SK-N-SH treated with all-trans-retinoic acid at 6 μM for 48 hours (cell line): ENCODE measurements around the gene FRMD4B.

Experiments
- ATAC-seq: fragments of 200-7000 bp; cut with Tn5 transposase; 3 replicates; pipeline ENCODE4 v1.9.1; 2020; ENCODE audit warnings: mild to moderate bottlenecking, moderate library complexity
- ARNTL ChIP-seq: fragments of 450-650 bp; formaldehyde crosslinking; IDR thresholded peaks from 2 replicates; pipeline ENCODE4 v1.5.0; 2020; ENCODE audit warnings: low read depth, mild to moderate bottlenecking, moderate library complexity, borderline replicate concordance
- BACH2 ChIP-seq: fragments of 250-450 bp; sonication (Bioruptor Pico); IDR thresholded peaks from 2 replicates; pipeline ENCODE4 v1.9.0; 2021; ENCODE audit warnings: mild to moderate bottlenecking, borderline replicate concordance
- CSDC2 ChIP-seq: fragments of 250-450 bp; sonication (Bioruptor Pico); IDR thresholded peaks from 2 replicates; pipeline ENCODE4 v1.5.0; 2020; ENCODE audit warnings: mild to moderate bottlenecking, moderate library complexity
- ESRRG ChIP-seq: fragments of 250-450 bp; sonication (Bioruptor Pico); IDR thresholded peaks from 2 replicates; pipeline ENCODE4 v1.6.1; 2021; ENCODE audit warnings: mild to moderate bottlenecking
- GLIS3 ChIP-seq: fragments of 250-450 bp; sonication (Bioruptor Pico); IDR thresholded peaks from 2 replicates; pipeline ENCODE4 v1.5.0; 2020; ENCODE audit warnings: mild to moderate bottlenecking, moderate library complexity
- ISL1 ChIP-seq: fragments of 250-450 bp; sonication (Bioruptor Pico); IDR thresholded peaks from 2 replicates; pipeline ENCODE4 v2.1.2; 2022; ENCODE audit warnings: mild to moderate bottlenecking, moderate library complexity
- OSR1 ChIP-seq: fragments of 250-450 bp; sonication (Bioruptor Pico); IDR thresholded peaks from 2 replicates; pipeline ENCODE4 v1.8.0; 2022; ENCODE audit warnings: moderate library complexity, mild to moderate bottlenecking, inconsistent platforms
- PPARA ChIP-seq: fragments of 250-450 bp; sonication (Bioruptor Pico); IDR thresholded peaks from 2 replicates; pipeline ENCODE4 v1.5.0; 2020; ENCODE audit warnings: mild to moderate bottlenecking, borderline replicate concordance
- RARB ChIP-seq: fragments of 250-450 bp; sonication (Bioruptor Pico); IDR thresholded peaks from 2 replicates; pipeline ENCODE4 v1.8.0; 2021; ENCODE audit warnings: mild to moderate bottlenecking, moderate library complexity
- SNAI2 ChIP-seq: fragments of 250-450 bp; sonication (Bioruptor Pico); IDR thresholded peaks from 2 replicates; pipeline ENCODE4 v1.5.0; 2020; ENCODE audit warnings: mild to moderate bottlenecking, moderate library complexity
- TCF4 ChIP-seq: fragments of 250-450 bp; sonication (Bioruptor Pico); IDR thresholded peaks from 2 replicates; pipeline ENCODE4 v1.8.0; 2021; ENCODE audit warnings: mild to moderate bottlenecking, moderate library complexity, borderline replicate concordance
- TOX ChIP-seq: fragments of 250-450 bp; sonication (Bioruptor Pico); IDR thresholded peaks from 2 replicates; pipeline ENCODE4 v1.8.0; 2021; ENCODE audit warnings: mild to moderate bottlenecking, moderate library complexity, borderline replicate concordance
- ZC3H10 ChIP-seq: fragments of 250-450 bp; sonication (Bioruptor Pico); IDR thresholded peaks from 2 replicates; pipeline ENCODE4 v1.5.1; 2021; ENCODE audit warnings: mild to moderate bottlenecking, moderate library complexity
- ZFP3 ChIP-seq: fragments of 250-450 bp; sonication (Bioruptor Pico); IDR thresholded peaks from 2 replicates; pipeline ENCODE4 v1.5.0; 2020; ENCODE audit warnings: mild to moderate bottlenecking, moderate library complexity
- ZFP30 ChIP-seq: fragments of 450-650 bp; formaldehyde crosslinking; IDR thresholded peaks from 2 replicates; pipeline ENCODE4 v1.5.0; 2022; ENCODE audit warnings: mild to moderate bottlenecking, moderate library complexity
- ZNF565 ChIP-seq: fragments of 450-650 bp; formaldehyde crosslinking; conservative IDR thresholded peaks from 2 replicates; pipeline ENCODE4 v1.5.0; 2020; ENCODE audit warnings: low read depth, mild to moderate bottlenecking, moderate library complexity
- ZNF8 ChIP-seq: fragments of 450-650 bp; formaldehyde crosslinking; IDR thresholded peaks from 2 replicates; pipeline ENCODE4 v1.5.0; 2020; ENCODE audit warnings: mild to moderate bottlenecking, moderate library complexity
- TF ChIP-seq, protein P1 (sequence below): fragments of 250-450 bp; sonication (Bioruptor Pico); IDR thresholded peaks from 2 replicates; pipeline ENCODE4 v1.8.0; 2021; ENCODE audit warnings: low read depth, mild to moderate bottlenecking, moderate library complexity, borderline replicate concordance
- TF ChIP-seq, protein P2 (sequence below): fragments of 250-450 bp; sonication (Bioruptor Pico); IDR thresholded peaks from 2 replicates; pipeline ENCODE4 v1.5.1; 2021; ENCODE audit warnings: mild to moderate bottlenecking, moderate library complexity
- TF ChIP-seq, protein P3 (sequence below): fragments of 250-450 bp; sonication (Bioruptor Pico); IDR thresholded peaks from 2 replicates; pipeline ENCODE4 v1.5.1; 2020; ENCODE audit warnings: low read depth, mild to moderate bottlenecking, moderate library complexity
- TF ChIP-seq, protein P4 (sequence below): fragments of 250-450 bp; sonication (Bioruptor Pico); IDR thresholded peaks from 2 replicates; pipeline ENCODE4 v1.5.0; 2020; ENCODE audit warnings: mild to moderate bottlenecking, moderate library complexity

Gene FRMD4B

DNA sequence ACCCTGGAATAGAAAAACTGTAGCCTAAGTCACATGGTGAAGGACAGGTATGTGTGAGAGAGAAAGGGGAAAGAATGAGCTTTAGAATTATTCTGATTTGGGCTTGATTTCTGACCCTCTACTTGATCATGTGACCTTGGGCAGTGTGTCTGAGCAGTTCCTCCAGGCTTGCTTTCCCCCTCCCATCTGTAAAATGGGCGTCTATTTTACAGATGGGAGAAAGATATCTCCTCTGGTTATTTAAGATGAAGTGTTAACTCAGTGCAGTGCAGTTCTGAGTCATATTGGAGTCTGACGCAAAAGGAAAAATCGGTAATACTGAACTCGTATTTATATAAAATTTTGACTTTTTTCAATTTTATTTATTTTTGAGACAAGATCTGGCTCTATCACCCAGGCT, 225.4 kb downstream of the FRMD4B start:
- no peak for TF ChIP-seq GLIS3 (CRISPR knock-in tag)
- no peak for TF ChIP-seq ISL1 (CRISPR knock-in tag)
- no peak for TF ChIP-seq ARNTL
- TF ChIP-seq, protein P1, sequence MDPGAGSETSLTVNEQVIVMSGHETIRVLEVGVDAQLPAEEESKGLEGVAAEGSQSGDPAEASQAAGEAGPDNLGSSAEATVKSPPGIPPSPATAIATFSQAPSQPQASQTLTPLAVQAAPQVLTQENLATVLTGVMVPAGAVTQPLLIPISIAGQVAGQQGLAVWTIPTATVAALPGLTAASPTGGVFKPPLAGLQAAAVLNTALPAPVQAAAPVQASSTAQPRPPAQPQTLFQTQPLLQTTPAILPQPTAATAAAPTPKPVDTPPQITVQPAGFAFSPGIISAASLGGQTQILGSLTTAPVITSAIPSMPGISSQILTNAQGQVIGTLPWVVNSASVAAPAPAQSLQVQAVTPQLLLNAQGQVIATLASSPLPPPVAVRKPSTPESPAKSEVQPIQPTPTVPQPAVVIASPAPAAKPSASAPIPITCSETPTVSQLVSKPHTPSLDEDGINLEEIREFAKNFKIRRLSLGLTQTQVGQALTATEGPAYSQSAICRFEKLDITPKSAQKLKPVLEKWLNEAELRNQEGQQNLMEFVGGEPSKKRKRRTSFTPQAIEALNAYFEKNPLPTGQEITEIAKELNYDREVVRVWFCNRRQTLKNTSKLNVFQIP (CRISPR knock-in tag): no peak
- no peak for TF ChIP-seq ZNF565 (CRISPR knock-in tag)
- no peak for TF ChIP-seq ZFP3 (CRISPR knock-in tag)
- no peak for TF ChIP-seq RARB (CRISPR knock-in tag)
- no peak for TF ChIP-seq PPARA (CRISPR knock-in tag)
- ATAC-seq: no peak

DNA sequence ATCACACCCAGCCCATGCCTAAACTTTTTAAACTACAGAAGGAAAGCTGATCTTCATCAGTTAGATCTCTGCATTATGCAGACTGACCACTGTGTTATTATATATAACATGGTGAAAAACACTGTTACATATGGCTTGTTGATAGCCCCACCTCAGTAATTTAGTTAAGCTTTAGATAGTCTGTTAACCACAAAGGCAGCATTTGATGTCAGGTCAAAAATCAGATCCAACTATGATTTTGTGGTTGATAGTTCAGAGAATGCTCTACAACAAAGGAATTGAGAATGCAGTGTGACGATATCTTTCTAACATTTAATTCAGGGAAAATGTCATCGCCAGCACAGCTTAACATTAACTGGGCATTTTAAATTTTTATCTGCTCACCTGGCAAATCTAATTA, 225.8 kb downstream of the FRMD4B start:
- no peak for ATAC-seq
- no peak for TF ChIP-seq ZFP3 (CRISPR knock-in tag)
- no peak for TF ChIP-seq ZNF565 (CRISPR knock-in tag)
- TF ChIP-seq, protein P2, sequence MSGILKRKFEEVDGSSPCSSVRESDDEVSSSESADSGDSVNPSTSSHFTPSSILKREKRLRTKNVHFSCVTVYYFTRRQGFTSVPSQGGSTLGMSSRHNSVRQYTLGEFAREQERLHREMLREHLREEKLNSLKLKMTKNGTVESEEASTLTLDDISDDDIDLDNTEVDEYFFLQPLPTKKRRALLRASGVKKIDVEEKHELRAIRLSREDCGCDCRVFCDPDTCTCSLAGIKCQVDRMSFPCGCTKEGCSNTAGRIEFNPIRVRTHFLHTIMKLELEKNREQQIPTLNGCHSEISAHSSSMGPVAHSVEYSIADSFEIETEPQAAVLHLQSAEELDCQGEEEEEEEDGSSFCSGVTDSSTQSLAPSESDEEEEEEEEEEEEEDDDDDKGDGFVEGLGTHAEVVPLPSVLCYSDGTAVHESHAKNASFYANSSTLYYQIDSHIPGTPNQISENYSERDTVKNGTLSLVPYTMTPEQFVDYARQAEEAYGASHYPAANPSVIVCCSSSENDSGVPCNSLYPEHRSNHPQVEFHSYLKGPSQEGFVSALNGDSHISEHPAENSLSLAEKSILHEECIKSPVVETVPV (CRISPR knock-in tag): no peak
- no peak for TF ChIP-seq ZNF8 (CRISPR knock-in tag)
- TF ChIP-seq RARB (CRISPR knock-in tag): no peak
- no peak for TF ChIP-seq ZC3H10
- TF ChIP-seq TOX (CRISPR knock-in tag): no peak
- TF ChIP-seq CSDC2 (CRISPR knock-in tag): no peak
- TF ChIP-seq, protein P3, sequence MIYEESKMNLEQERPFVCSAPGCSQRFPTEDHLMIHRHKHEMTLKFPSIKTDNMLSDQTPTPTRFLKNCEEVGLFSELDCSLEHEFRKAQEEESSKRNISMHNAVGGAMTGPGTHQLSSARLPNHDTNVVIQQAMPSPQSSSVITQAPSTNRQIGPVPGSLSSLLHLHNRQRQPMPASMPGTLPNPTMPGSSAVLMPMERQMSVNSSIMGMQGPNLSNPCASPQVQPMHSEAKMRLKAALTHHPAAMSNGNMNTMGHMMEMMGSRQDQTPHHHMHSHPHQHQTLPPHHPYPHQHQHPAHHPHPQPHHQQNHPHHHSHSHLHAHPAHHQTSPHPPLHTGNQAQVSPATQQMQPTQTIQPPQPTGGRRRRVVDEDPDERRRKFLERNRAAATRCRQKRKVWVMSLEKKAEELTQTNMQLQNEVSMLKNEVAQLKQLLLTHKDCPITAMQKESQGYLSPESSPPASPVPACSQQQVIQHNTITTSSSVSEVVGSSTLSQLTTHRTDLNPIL: no peak
- TF ChIP-seq, protein P4, sequence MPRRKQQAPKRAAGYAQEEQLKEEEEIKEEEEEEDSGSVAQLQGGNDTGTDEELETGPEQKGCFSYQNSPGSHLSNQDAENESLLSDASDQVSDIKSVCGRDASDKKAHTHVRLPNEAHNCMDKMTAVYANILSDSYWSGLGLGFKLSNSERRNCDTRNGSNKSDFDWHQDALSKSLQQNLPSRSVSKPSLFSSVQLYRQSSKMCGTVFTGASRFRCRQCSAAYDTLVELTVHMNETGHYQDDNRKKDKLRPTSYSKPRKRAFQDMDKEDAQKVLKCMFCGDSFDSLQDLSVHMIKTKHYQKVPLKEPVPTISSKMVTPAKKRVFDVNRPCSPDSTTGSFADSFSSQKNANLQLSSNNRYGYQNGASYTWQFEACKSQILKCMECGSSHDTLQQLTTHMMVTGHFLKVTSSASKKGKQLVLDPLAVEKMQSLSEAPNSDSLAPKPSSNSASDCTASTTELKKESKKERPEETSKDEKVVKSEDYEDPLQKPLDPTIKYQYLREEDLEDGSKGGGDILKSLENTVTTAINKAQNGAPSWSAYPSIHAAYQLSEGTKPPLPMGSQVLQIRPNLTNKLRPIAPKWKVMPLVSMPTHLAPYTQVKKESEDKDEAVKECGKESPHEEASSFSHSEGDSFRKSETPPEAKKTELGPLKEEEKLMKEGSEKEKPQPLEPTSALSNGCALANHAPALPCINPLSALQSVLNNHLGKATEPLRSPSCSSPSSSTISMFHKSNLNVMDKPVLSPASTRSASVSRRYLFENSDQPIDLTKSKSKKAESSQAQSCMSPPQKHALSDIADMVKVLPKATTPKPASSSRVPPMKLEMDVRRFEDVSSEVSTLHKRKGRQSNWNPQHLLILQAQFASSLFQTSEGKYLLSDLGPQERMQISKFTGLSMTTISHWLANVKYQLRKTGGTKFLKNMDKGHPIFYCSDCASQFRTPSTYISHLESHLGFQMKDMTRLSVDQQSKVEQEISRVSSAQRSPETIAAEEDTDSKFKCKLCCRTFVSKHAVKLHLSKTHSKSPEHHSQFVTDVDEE (CRISPR knock-in tag): no peak
- no peak for TF ChIP-seq TCF4
- TF ChIP-seq OSR1 (CRISPR knock-in tag): no peak

DNA sequence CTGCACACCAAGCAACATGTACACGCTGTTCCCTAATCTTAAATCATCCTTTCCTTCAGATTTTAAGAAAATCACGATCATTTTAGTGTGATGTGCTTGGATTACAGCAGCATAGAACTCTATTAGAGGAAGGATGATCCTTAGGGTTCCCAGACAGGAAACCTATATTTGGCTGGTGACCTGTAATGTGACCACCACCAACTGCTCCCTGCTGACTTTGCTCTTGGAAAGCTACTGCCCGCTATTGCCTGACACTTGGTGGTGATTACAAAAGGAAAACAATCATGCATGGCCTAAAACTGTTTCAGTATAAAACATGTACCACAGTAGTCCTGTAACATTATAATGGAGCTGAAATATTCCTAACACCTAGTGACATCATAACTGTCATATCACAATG, 236.3 kb downstream of the FRMD4B start:
- TF ChIP-seq BACH2 (no peak), ESRRG (CRISPR knock-in tag) (no peak), GLIS3 (CRISPR knock-in tag) (no peak), TCF4 (no peak), ZNF8 (CRISPR knock-in tag) (no peak), SNAI2 (CRISPR knock-in tag) (no peak), ZFP30 (CRISPR knock-in tag) (no peak), ZC3H10 (no peak)
- TF ChIP-seq, protein P2 (CRISPR knock-in tag): no peak
- TF ChIP-seq, protein P4 (CRISPR knock-in tag): no peak
- TF ChIP-seq, protein P1 (CRISPR knock-in tag): no peak
- TF ChIP-seq, protein P3: no peak
- ATAC-seq: no peak
